ENCODE measurements around the gene C15orf61. TPM values are rescaled to one million over a fixed set of nuclear protein-coding genes. Genes with fewer than 3 reads are reported as not detected.

Gene C15orf61
- polyA plus RNA-seq, 2 of the 4 experiments (the other 2 are of a cell fraction) = 3.6 to 5.9 TPM

DNA sequence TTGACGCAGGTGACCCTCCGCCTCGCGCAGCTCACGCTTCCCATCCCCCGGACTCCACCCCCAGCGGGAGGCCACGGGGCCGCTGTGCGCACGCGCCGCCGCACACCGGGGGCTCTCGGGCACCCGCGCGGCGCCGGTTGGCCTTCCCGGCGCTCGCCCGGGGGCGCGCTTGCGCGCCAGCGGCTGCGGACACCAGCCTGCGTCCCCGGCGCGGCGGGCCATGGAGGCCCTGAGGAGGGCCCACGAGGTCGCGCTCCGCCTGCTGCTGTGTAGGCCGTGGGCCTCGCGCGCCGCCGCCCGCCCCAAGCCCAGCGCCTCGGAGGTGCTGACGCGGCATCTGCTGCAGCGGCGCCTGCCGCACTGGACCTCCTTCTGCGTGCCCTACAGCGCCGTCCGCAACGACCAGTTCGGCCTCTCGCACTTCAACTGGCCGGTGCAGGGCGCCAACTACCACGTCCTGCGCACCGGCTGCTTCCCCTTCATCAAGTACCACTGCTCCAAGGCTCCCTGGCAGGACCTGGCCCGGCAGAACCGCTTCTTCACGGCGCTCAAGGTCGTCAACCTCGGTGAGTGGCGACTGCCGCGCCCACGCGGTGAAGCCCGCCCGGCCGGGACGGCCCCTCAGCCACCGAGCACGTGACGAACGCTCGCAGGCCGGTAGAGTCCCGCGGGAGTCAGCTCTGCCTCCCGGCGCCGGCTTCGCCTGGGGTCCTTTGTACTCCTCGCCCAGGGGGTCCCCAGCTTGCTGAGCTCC is at the start of gene C15orf61 (continued):
- TF ChIP-seq HOXA7 (CRISPR knock-in tag; IDR thresholded peaks at IDR 0.05) = no peak

- CTCF ChIA-PET = interaction anchor here (2.1 to 5.0 kb wide), 2 partner anchors 16 to 364 kb away, joined by 7 to 21 read pairs; no protein-coding TSS in a partner anchor
- POLR2A ChIA-PET = no interaction called here
- no peak for ATAC-seq
- no peak overlapping the region for H3K27ac ChIP-seq
- no peak overlapping the region for H3K4me3 ChIP-seq
- DNase-seq (ENCODE audit: low read depth in 1 of 2, low spot score in 1 of 2) = no peak
- no peaks in the 10 kb centered on the region for H3K9me3 ChIP-seq
- WGBS (ENCODE audit: missing lambda C conversion rate) = 57% methylated on average over 1 of the region's 1 CpG
- H3K4me2 ChIP-seq = no peak overlapping the region
- no peaks in the 10 kb centered on the region for H3K4me1 ChIP-seq
- TF ChIP-seq FOXS1 (CRISPR knock-in tag; IDR thresholded peaks at IDR 0.05) = no peak
- TF ChIP-seq BCL3 (IDR thresholded peaks at IDR 0.05) = no peak
- TF ChIP-seq ZFP36 (IDR thresholded peaks at IDR 0.05; ENCODE audit: borderline replicate concordance, partially characterized antibody) = no peak
- no peak for TF ChIP-seq REST (IDR thresholded peaks at IDR 0.05)
- no peak for TF ChIP-seq CBX2 (IDR thresholded peaks at IDR 0.05; ENCODE audit: borderline replicate concordance, low read depth)
- FAIRE-seq = no peak
These were observed 48.0 kb upstream of the C15orf61 start for GRCh38 chr15:67472957-67473356.

DNA sequence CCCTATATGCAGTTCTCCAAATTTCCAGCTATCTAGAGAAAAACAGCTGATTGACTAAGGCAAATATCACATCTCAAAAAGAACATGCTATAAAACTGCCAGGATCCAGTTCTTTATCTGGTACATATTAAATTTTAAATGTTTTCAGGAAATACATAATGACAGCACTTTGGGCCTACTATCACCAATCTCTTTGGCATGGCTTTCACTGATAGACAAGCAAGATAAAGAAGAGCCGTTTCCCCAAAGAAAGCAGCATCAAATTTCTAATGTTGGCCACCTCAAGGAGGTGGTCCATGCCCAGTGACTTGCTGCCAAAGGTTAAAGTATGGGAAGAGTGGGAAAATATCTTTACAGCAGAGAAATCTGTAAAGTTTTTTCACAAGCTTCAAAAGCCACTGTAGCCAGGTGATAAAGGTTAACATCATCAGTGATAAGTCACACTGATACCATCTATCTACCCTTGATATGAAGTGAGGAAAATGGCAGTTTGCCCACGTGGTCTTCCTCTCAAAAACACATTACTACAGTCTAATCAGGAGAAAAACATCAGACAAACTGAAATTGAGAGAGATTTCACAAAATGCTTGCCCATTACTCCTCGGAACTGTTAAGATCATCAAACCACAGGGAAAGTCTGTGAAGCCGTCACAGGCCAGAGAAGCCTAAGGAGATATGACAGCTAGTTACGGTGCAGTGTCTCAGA is 46.4 kb upstream of the C15orf61 start:
- no peak overlapping the region for H3K27ac ChIP-seq
- H3K4me3 ChIP-seq = no peak overlapping the region
- H3K4me2 ChIP-seq = no peak overlapping the region
- no peak for TF ChIP-seq ELK1 (IDR thresholded peaks at IDR 0.05; ENCODE audit: low read depth, low read length)
- TF ChIP-seq GATA3 (IDR thresholded peaks at IDR 0.05; ENCODE audit: borderline replicate concordance) = no peak
- TF ChIP-seq HEYL (CRISPR knock-in tag; IDR thresholded peaks at IDR 0.05) = no peak
- no peak for TF ChIP-seq POLR2AphosphoS2 (conservative IDR thresholded peaks at IDR 0.05; ENCODE audit: low read length)
- TF ChIP-seq, protein P1, sequence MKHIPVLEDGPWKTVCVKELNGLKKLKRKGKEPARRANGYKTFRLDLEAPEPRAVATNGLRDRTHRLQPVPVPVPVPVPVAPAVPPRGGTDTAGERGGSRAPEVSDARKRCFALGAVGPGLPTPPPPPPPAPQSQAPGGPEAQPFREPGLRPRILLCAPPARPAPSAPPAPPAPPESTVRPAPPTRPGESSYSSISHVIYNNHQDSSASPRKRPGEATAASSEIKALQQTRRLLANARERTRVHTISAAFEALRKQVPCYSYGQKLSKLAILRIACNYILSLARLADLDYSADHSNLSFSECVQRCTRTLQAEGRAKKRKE (CRISPR knock-in tag; IDR thresholded peaks at IDR 0.05; ENCODE audit: low read depth) = no peak
- no peak for TF ChIP-seq RCOR1 (IDR thresholded peaks at IDR 0.05; ENCODE audit: low read depth, low read length)
- no peak for TF ChIP-seq EP300 (IDR thresholded peaks at IDR 0.05)
- no peaks in the 10 kb centered on the region for H3K9me3 ChIP-seq
- CTCF ChIA-PET = interaction anchor here (0.8 to 5.0 kb wide), 3 partner anchors 17 to 97 kb away, joined by 3 to 21 read pairs (median 4); no protein-coding TSS in a partner anchor
- no peak for ATAC-seq
- WGBS (ENCODE audit: missing lambda C conversion rate) = 68% methylated on average over 5 of the region's 5 CpGs
- POLR2A ChIA-PET = no interaction called here
- no peaks in the 10 kb centered on the region for H3K4me1 ChIP-seq
- no peak for FAIRE-seq
- DNase-seq (ENCODE audit: low read depth in 1 of 2, low spot score in 1 of 2) = no peak
